Right cardiac atrium (tissue), 5 donors: ENCODE measurements around the gene PPM1H. TPM values are rescaled to one million over a fixed set of nuclear protein-coding genes. Genes with fewer than 3 reads are reported as not detected.
"Not testable (repeated sequence)": the region's sequence is repeated elsewhere in the genome, so short reads cannot be mapped to it uniquely, and the experiment has no call there.

ENCODE experiments used
- ATAC-seq, 2 donors: fragments of 200-7000 bp; cut with Tn5 transposase; one replicate each; pipeline versions ENCODE4 v1.8.0 to v1.9.1; 2020; ENCODE audit warnings: moderate library complexity in 2 of 2, mild to moderate bottlenecking in 1 of 2
- DNase-seq, 3 donors: peaks; one replicate each; pipeline ENCODE4 v3.0.0-alpha.2; 2020
- H3K27ac ChIP-seq: one replicate; pipeline ENCODE4 v1.5.1; 2013; ENCODE audit warnings: mild to moderate bottlenecking, low read length, control low read depth, moderate library complexity
- H3K27me3 ChIP-seq: one replicate; pipeline ENCODE4 v1.6.1; 2013; ENCODE audit not compliant: control insufficient read depth, insufficient read depth
- H3K4me1 ChIP-seq: one replicate; pipeline ENCODE4 v1.6.1; 2013; ENCODE audit warnings: low read length; ENCODE audit not compliant: control insufficient read depth, insufficient read depth
- H3K4me3 ChIP-seq: one replicate; pipeline ENCODE4 v1.5.1; 2013; ENCODE audit warnings: low read length, control low read depth
- H3K9me3 ChIP-seq: one replicate; pipeline ENCODE4 v1.6.1; 2013; ENCODE audit warnings: low read length; ENCODE audit not compliant: control insufficient read depth
- WGBS: extraction: QIAGEN DNeasy Blood & Tissue Kit; methylation state at CpG from one replicate; pipeline ENCODE4 v1.1.7; 2013; 5-methylcytosine and 5-hydroxymethylcytosine counted together
- intact Hi-C, 4 donors: fragments of 100-400 bp; cut with DNase I; formaldehyde crosslinking; loops; one replicate each; pipeline versions ENCODE4 v1.11.0 to v1.14.0; 2022 to 2023
- polyA plus RNA-seq: library from polyadenylated mRNA; stranded (reverse); fragments of 200-250 nt; gene quantifications from one replicate; pipeline ENCODE4 v1.2.3, GENCODE V29; 2013
- total RNA-seq, 4 donors: library from RNA; stranded (reverse); fragmentation: NEBNext Ultra II Directional; extraction: Animal tissue kit (Norgen Biotek cat#: 25700); gene quantifications; one replicate each; pipeline ENCODE4 v1.2.1, GENCODE V29; 2021
- donor health status: healthy with polysubstance abuse.
- donor health status: DM: no; HTN: yes; CAD: no.
- donor health status: DM: no; HTN: no; CAD: no.
- donor health status: DM: no; HTN: yes; CAD: no; lungs with severe emphysema.
- donor health status: DM: yes; HTN: yes; CAD: no.

The PPM1H gene
- total and polyA plus RNA-seq, 5 donors, result 1.0 to 4.4 (median 3.5) TPM

DNA sequence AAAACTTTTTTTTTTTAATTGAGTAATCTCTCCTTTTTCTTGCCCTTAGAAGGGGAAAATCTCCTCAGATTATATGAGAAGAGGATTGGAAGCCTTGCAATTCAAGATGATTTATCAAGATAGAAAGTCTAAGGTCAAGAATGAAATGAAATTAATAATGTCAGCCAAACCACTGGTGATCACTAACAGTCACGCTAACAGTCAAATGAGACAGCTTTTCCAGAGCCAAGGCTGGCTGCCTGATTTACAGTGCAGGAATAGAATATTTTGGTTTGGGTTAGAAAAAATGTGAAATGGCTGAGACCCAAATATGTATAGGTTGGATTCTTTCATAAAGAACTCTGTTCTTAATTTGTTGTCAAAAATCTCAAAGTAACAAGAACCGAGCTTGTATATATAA lies 204.3 kb downstream of the PPM1H start:
- Histone ChIP-seq H3K4me1 (peaks cover 6% of the 10 kb centered on the region), H3K4me3 (no peak overlapping the region), H3K27ac (no peak overlapping the region), H3K27me3 (no peaks in the 10 kb centered on the region), H3K9me3 (no peaks in the 10 kb centered on the region)
- peak in 1 of 2 donors; percentile 20 for ATAC-seq
- DNase-seq, result no peak
- 76% methylated on average over 2 of the region's 2 CpGs for whole genome bisulfite sequencing
- intact Hi-C loops, result no loop called here

- H3K9me3 ChIP-seq, H3K27ac ChIP-seq, H3K4me3 ChIP-seq, intact Hi-C loops, H3K27me3 ChIP-seq, DNase-seq, H3K4me1 ChIP-seq: not testable (repeated sequence)
- WGBS, result 84% methylated on average over 13 of the region's 13 CpGs
- ATAC-seq, result peak in 1 of 2 donors; percentile 19
These were observed 205.1 kb downstream of the PPM1H start for GRCh38 chr12:62729579-62730544.

- Histone ChIP-seq H3K4me3 (no peak overlapping the region), H3K4me1 (peaks cover 6% of the 10 kb centered on the region), H3K9me3 (no peaks in the 10 kb centered on the region), H3K27ac (no peak overlapping the region), H3K27me3 (no peaks in the 10 kb centered on the region)
- intact Hi-C loops, result no loop called here
- DNase-seq (no peak), ATAC-seq (no peak)
- WGBS, result 70% methylated on average over 2 of the region's 2 CpGs
These were observed 206.2 kb downstream of the PPM1H start for GRCh38 chr12:62728741-62729140.

DNA sequence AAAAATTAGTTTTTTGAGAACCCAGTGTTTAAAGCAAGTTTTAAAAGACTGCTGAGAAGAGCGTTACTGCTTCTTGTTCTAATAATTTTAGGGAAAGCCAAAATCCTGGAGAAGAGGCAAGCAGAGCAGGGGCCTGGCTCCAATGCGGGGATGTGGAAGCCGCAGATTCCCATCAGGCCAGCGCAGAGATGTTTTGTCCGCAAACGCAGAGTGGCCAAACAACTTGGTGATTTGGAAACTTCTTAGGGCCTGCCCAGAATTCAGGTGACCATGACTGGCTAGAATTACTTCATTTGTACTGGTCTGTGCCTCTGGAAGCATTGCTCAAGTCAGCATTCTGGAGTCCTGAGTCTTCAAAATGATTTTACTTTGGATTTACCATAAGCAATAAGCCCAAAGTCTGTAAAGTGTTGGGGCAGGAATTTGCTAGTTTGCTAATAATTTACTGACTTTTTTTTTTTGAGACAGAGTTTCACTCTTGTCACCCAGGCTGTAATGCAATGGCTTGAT lies 208.4 kb downstream of the PPM1H start:
- no peaks in the 10 kb centered on the region for H3K9me3 ChIP-seq
- H3K27ac ChIP-seq, result no peak overlapping the region
- no peaks in the 10 kb centered on the region for H3K27me3 ChIP-seq
- DNase-seq, result no peak
- intact Hi-C loops, result no loop called here
- H3K4me3 ChIP-seq, result no peak overlapping the region
- ATAC-seq, result no peak
- H3K4me1 ChIP-seq, result peaks cover 3% of the 10 kb centered on the region
- 97% methylated on average over 6 of the region's 6 CpGs for WGBS

GRCh38 chr12:62725781-62726180 lies 209.2 kb downstream of the PPM1H start:
- H3K27ac ChIP-seq, result no peak overlapping the region
- DNase-seq, result no peak
- ATAC-seq, result no peak
- intact Hi-C loops, result no loop called here
- 72% methylated on average over 1 of the region's 1 CpG for WGBS
- H3K4me1 ChIP-seq, result peaks cover 5% of the 10 kb centered on the region
- H3K27me3 ChIP-seq, result no peaks in the 10 kb centered on the region
- no peak overlapping the region for H3K4me3 ChIP-seq
- no peaks in the 10 kb centered on the region for H3K9me3 ChIP-seq

DNA sequence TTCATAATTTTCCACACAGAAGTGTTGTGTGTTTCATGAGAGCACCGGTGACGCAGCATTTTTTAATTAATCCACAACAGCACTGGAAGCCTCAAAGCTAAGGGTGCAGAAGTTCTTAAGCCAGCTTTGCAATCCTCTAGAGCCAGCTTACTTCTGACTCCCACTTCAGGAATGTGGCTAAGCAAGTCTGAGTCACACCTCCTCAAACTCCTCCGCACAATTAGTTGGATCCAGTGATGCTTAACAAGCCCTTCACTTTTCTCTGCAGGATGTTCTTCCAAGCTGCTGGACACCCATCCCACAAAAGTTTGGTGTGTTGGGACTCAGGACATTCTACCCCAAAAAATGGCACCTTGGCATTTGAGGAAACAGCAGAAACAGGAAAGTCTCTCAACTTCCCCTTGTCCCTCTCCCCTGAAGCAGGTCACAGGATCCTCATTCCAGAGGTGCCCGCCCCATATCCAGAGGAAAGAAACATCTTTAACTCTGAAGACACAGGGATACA lies 210.0 kb downstream of the PPM1H start:
- intact Hi-C loops, result no loop called here
- H3K27ac ChIP-seq, result peak overlapping the region; percentile 72
- 69% methylated on average over 4 of the region's 4 CpGs for WGBS
- H3K4me3 ChIP-seq, result no peak overlapping the region
- H3K4me1 ChIP-seq, result peaks cover 10% of the 10 kb centered on the region
- ATAC-seq (peak; percentile 73 to 87), DNase-seq (no peak)
- H3K9me3 ChIP-seq, result no peaks in the 10 kb centered on the region
- no peaks in the 10 kb centered on the region for H3K27me3 ChIP-seq

DNA sequence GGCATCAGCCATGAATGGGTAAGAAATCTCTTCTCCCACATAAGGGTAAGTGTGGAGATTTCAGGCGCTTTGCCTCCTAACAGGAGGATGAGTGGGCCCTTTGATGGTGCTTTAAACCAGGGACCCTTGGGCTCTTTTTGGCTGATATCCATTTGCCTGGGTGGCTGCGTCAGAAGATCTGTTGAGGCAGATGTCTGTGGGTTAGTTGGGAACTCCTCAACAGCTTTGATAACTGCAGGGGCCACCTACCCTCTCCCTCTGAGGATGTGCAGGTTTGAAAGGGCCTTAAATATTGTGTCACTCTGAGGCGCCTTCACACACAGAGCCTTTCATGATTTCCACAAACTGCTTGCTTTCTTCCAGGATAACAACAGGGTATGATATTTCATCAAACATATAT lies 210.7 kb downstream of the PPM1H start:
- peaks cover 12% of the 10 kb centered on the region for H3K4me1 ChIP-seq
- 93% methylated on average over 3 of the region's 3 CpGs for WGBS
- H3K27ac ChIP-seq, result peak overlapping the region; percentile 40
- H3K9me3 ChIP-seq, result no peaks in the 10 kb centered on the region
- H3K4me3 ChIP-seq, result no peak overlapping the region
- DNase-seq, result no peak
- intact Hi-C loops, result no loop called here
- ATAC-seq, result no peak
- no peaks in the 10 kb centered on the region for H3K27me3 ChIP-seq

DNA sequence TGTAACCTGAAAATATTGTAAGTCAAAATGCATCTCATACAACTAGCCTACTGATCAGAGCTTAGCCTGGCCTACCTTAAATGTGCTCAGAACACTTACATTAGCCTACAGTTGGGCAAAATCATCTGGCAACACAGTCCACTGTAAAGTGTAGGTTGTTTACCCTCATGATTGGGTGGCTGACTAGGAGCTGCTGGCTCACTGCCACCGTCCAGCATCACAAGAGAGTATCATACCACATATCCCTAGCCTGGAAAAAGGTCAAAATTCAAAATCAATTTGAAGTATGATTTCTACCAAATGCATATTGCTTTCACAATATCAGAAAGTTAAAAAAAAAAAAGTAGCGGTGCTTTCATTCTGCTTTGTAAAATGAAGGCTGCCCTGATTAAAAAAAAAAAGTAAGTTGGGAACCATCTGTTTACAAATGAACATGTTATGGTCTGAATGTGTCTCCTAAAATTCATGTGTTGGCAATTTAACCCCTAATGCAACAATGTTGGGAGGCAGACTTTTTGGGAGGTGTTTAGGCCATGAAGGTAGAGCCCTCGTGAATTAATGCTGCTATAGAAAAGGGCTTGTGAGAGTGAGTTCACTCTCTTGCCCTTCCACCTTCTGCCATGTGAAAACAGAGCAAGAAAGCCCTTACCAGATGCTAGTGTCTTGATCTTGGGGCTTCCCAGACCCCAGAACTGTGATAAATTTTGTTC lies 211.8 kb downstream of the PPM1H start:
- Histone ChIP-seq H3K4me1 (peaks cover 12% of the 10 kb centered on the region), H3K4me3 (no peak overlapping the region), H3K9me3 (no peaks in the 10 kb centered on the region), H3K27me3 (no peaks in the 10 kb centered on the region), H3K27ac (no peak overlapping the region)
- intact Hi-C loops, result no loop called here
- DNase-seq (no peak), ATAC-seq (no peak)
- WGBS, result 93% methylated on average over 3 of the region's 3 CpGs

DNA sequence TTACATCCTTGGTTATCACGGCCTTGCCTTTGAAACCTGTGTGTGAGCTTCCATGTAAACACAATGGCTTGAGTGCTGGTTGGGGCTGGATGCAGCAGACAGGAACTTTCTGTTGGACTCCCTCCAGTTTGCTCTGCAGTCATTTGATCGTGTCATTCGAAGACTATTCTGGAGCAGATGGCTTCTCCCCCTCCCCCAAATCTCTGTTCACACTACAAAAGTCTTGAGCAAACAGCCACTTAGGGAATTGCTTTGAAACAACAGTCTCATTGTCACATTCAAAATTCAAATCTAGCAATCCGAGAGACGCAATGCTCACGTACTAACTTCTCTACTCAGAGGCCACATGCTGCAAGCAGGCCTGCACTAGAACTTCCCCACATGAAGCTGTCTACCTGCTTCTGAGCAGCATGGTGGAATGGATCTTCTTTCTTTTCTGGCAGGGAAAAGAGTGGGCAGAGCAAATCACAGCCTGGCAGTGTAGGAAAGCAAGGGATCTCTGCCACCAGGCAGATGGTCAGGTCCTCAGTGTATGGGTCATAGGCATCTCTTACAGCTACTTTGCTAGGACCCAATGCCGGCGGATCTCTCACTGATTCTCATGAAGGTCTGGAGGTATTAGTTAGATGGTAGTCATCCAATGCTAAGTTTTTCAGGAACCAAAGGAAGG lies 214.2 kb downstream of the PPM1H start:
- intact Hi-C loops, result no loop called here
- DNase-seq (peak in 2 of 3 donors; percentile 23 to 58), ATAC-seq (peak; percentile 84 to 86)
- peaks cover 12% of the 10 kb centered on the region for H3K4me1 ChIP-seq
- H3K27me3 ChIP-seq, result no peaks in the 10 kb centered on the region
- H3K9me3 ChIP-seq, result no peaks in the 10 kb centered on the region
- H3K4me3 ChIP-seq, result no peak overlapping the region
- 55% methylated on average over 8 of the region's 8 CpGs for WGBS
- H3K27ac ChIP-seq, result peak overlapping the region; percentile 80

GRCh38 chr12:62720025-62720424 lies 214.9 kb downstream of the PPM1H start:
- no peaks in the 10 kb centered on the region for H3K9me3 ChIP-seq
- no peak overlapping the region for H3K4me3 ChIP-seq
- intact Hi-C loops, result no loop called here
- peaks cover 14% of the 10 kb centered on the region for H3K4me1 ChIP-seq
- H3K27ac ChIP-seq, result no peak overlapping the region
- no peaks in the 10 kb centered on the region for H3K27me3 ChIP-seq
- no peak for ATAC-seq
- 76% methylated on average over 2 of the region's 2 CpGs for WGBS
- DNase-seq, result peak in 1 of 3 donors; percentile 20
